DND-41 (cell line): ENCODE results near the gene LRRC51.

Experiments used
- EZH2 ChIP-seq: IDR thresholded peaks from 3 replicates; pipeline ENCODE4 v1.6.1; 2012; ENCODE audit warnings: borderline replicate concordance, low read depth, mild to moderate bottlenecking, moderate library complexity, low read length, inconsistent platforms; ENCODE audit not compliant: severe bottlenecking
- TF ChIP-seq, protein P1 (sequence below): IDR thresholded peaks from 2 replicates; pipeline ENCODE4 v1.5.1; 2012; ENCODE audit warnings: borderline replicate concordance, low read length, moderate library complexity, mild to moderate bottlenecking; ENCODE audit not compliant: poor library complexity, severe bottlenecking; ENCODE audit errors: extremely low read depth

DNA sequence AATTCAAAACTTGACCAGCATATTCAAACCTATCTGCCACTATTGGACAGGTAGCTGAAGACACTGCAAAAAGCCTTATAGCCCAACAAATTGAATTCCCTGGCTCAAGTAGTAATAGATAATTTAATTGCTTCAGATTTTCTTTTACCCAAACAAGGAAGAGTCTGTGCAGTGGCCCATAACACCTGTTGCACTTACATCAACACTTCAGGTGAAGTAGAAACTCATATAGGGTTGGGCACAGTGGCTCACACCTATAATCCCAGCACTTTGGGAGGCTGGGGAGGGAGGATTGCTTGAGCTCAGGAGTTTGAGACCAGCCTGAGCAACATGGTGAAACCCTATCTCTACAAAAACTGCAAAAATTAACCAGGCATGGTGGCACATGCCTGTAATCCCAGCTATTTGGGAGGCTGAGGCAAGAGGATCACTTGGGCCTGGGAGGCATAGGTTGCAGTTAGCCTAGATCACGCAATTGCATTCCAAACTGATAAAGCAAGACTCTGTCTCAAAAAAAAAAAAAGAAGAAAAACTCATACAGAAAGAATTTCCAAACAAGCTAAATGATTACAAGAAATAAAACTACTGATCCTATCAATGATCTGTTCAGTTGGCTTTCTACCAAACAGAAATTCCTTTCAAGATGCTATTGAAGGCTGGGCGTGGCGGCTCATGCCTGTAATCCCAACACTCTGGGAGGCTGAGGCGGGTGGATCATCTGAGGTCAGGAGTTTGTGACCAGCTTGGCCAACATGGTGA is 64.3 kb downstream of the LRRC51 start:
- TF ChIP-seq, protein P1, sequence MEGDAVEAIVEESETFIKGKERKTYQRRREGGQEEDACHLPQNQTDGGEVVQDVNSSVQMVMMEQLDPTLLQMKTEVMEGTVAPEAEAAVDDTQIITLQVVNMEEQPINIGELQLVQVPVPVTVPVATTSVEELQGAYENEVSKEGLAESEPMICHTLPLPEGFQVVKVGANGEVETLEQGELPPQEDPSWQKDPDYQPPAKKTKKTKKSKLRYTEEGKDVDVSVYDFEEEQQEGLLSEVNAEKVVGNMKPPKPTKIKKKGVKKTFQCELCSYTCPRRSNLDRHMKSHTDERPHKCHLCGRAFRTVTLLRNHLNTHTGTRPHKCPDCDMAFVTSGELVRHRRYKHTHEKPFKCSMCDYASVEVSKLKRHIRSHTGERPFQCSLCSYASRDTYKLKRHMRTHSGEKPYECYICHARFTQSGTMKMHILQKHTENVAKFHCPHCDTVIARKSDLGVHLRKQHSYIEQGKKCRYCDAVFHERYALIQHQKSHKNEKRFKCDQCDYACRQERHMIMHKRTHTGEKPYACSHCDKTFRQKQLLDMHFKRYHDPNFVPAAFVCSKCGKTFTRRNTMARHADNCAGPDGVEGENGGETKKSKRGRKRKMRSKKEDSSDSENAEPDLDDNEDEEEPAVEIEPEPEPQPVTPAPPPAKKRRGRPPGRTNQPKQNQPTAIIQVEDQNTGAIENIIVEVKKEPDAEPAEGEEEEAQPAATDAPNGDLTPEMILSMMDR: no peak
- no peak for TF ChIP-seq EZH2
